NCI-H2196 (cell line): Measurements from ENCODE around the gene MAST4.
"Not testable (repeated sequence)": the region's sequence is repeated elsewhere in the genome, so short reads cannot be mapped to it uniquely, and the experiment has no call there.

Experiments
- DNase-seq: peaks from one replicate; lab custom pipeline; 2025; ENCODE audit not compliant: unreplicated experiment; lab: John Stamatoyannopoulos, UW

The MAST4 gene

DNA sequence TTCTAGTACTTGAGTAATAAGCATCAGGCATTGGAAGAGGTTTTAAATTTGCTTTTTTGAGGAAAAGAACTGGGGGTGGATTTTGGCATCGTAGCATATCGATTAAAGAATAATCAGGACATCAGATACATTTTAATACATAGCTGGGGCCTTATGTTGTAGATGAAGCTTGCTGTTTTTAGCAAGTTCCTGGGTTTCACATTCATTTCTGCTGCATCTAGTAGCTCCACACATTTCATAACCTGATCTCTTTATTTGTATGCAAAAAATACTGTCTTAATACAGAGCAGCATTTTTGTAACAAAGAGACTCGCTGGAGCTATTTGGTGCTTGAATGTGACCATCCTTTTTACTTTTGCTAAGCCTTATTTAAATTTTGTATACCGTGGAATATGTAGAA, 571.9 kb downstream of the MAST4 start:
- no peak for DNase-seq

DNA sequence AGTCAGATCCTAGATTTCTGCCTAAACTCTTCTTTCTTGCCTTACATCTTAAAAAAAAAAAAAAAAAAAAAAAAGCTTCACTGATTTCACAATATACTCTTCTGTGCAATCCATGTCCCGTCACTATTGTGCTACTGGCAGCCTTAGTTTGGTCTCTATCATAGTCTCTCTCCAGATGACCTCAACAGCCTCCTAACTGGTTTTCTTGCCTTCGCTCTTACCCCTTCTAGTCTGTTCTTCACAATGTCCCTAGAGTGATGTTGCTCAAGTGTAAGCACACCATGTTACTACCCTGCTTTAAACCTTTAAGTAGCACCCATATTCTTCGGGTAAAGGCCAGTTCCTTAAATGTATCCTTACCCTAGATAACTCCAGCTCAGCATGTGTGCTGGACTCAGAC, 574.6 kb downstream of the MAST4 start:
- DNase-seq = no peak

- DNase-seq = not testable (repeated sequence)
These were observed 577.2 kb downstream of the MAST4 start for GRCh38 chr5:67173351-67173750.

DNA sequence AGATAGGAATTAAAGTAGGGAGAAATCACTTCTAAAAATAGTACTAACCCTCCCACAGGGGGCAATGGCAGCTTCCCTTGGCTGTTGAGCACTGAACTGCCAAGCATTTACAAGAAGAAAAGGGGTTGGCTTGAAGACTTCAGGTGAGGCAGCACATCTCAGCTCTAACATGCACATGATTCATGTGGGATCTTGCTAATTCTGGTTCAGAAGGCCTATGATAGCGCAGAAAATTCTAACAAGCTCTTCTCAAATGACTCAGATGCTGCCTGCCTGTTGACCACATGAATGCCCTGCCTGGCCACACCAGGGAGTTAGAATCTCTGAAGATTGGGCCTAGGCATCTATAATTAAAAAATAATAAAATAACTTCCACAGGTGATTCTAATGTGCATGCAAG, 577.8 kb downstream of the MAST4 start:
- DNase-seq = no peak

- no peak for DNase-seq
These were observed 580.7 kb downstream of the MAST4 start for GRCh38 chr5:67176936-67177335.

DNA sequence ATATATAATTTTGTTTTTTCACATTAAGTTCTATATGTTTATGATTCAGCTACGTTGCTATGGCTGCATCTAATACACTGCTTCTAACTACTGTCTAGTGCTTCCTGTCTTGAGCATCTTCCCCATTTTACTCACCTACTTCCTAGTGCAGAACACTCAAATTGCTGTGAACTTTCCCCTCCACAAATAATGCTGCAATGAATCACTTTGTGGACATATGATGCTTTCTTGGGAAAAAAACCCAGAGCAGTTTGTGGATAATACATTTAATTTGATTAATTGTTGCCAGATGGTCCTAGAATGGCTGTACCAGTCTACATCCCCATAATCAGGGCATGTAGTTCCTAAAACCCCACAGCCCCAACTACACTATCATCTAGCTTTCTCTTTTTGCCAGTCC, 581.9 kb downstream of the MAST4 start:
- no peak for DNase-seq

DNA sequence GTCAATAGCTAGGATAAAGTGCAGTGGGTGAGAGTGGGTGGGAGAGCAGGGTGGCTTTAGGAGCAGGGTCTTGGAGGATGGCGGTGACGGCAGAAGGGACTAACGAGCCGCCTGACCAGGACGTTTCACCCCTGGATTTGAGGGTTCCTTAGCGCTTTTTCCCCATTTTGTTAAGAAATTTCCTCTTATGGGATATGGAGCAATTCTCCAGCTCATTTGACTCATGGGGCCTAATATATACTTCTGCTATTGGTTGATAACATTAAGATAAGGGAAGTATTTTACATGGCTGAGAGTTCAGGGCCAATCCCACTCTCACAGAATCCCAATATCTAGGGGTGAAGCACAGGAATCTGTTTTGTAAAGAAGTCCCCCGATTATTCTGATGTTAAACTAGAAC, 582.8 kb downstream of the MAST4 start:
- DNase-seq = no peak

DNA sequence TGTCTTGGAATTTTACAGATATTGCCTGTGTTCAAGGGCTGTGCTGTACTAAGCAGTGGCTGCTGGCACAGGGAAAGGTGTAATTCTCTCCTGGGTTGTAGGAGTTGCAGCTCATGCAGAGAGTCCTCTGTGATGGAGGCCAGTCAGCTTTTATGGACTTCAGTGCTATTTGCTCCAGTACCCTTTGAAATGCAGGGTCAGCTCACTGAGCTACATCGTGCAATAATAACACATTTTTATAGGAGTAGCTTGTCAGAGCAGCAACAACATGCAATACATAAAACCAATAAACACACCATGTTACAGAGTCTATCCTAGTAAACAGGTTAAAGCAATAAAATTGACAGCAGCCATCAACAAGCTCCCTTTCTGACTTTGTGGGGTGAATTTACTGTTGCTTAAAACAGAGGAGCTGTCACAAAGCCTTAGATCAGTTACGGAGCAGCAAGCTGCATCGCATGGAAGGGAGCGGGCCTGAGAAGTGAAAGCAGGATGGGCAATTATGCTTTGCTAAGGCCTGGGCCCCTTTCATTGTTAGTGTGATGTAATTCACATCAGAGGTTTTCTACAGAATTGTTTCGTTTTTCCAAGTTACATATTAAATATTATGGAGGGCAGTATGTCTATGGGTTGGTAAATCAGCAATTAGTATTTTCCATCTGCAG, 583.6 kb downstream of the MAST4 start:
- DNase-seq = no peak

- no peak for DNase-seq
These were observed 585.5 kb downstream of the MAST4 start for GRCh38 chr5:67181648-67182221.

DNA sequence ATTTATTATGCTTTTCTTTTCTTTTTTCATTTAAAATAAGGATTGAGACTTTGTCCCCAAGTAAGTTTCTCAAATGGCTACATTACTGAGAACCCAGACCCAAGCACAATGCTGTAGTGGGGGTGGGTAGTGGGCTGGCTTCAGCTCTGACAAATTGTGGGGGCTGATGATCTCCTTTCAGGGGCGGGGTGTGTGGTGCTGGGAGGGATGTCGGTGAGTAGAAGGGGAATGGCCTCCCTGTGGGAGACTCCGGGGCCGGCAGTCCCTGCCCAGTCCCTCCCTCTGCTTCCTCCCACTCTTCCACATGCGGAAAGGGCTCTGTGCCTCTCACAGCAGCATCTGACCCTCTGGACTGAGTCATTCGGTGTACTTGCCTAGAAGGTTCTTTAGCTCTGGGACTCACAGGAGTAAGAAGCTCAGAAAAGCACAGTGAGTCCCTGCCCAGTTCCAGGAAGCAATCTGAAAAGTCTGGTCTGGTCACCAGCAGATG, 586.2 kb downstream of the MAST4 start:
- DNase-seq = no peak

DNA sequence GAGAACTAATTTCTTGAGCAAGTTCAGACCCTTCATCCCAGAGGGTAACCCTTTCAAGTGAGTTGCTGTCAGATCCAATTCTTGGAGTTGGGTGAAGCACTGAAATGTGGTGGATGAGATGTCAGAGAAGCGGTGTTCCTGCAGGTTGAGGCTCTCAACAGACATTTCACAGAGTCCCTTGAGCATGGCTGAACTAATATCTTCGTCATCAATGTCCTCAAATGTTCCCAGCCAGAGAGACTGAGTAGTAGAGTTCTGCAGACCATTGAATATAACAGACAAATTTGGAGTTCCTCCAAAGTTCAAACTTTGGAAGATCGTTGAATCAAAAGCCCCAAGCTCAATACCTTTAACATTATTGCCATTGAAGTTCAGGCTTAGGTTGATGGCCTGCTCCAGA, 587.7 kb downstream of the MAST4 start:
- no peak for DNase-seq

DNA sequence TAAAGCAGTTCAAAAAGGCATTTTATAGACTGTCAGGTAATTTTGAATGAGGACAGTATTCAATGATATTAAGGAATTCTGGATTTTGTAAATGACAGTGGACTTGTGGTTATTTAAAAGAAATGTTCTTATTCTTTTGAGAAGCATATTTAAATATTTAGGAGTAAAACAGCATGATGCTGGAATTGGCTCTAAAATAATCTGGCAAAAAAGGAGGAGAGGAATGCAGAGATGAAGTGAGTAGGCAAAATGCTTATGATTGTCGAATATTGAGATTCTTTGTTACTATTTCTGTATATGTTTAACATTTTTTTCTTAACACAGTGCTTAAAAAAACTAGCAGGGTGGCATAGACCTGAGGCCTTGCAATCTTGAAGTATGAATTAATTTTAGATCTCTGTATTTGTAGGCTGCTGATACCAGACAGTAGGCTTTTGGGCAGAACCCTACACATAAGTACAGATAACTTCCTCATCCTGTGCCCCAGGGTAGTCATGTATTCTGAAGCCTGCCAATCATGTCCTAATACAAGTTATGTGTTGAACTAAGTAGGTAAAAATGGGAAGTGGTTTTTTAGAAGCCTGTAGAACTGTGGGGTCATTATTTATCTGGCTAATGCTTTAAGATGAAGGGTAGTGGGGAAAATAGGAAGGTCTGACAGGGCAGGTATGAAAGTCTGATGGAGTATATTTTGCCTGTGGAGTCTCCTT, 591.0 kb downstream of the MAST4 start:
- DNase-seq = no peak

- DNase-seq = no peak
These were observed 592.3 kb downstream of the MAST4 start for GRCh38 chr5:67188274-67189078.

DNA sequence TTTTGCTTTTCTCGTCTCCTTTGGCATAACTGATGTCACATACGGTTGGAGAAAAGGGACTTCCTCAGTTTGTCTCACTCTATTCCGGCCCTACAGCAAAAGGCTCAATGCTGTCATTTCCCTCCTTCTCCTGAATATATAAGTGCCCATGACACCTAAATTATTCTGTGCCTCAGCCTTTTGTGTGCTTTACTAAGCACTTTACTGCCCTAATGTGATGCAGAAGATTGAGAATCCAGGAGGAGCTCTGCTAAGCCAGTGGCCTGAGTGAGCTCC, 592.8 kb downstream of the MAST4 start:
- DNase-seq = no peak

DNA sequence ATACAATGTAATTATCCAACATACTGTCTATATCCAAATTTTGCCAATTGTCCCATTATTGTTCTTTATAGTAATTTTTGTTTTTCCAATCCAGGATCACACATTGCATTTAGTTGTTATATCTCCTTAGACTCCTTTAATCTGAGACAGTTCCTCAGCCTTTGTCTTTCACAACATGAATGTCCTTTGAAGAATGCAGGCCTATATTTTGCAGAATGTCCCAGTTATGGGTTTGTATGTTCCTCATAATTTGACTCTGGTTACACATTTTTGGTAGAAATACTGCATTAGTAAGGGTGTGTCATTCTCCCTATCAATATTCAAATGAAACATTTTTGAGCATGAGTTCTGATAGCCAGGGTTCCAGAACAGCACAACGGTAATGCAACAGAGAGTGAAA, 593.7 kb downstream of the MAST4 start:
- no peak for DNase-seq

DNA sequence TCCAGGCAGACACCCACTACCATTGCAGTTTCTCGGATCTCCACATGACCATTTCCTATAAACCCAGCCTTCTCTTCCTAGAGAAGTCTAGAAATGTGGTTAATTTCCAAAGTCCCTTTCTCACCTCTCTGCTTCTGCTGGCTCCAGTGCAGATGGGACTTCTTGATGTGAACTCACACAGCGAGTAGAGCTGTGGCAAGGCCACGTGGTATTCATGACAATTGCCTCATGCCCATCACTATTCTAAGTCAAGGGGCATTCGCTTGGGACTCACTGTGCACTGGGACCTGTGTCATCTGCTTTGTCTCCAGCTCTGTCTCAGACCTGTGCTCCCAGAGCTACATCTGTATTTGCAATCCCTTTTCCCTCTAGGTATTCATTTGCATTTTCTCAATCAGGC, 594.2 kb downstream of the MAST4 start:
- no peak for DNase-seq

DNA sequence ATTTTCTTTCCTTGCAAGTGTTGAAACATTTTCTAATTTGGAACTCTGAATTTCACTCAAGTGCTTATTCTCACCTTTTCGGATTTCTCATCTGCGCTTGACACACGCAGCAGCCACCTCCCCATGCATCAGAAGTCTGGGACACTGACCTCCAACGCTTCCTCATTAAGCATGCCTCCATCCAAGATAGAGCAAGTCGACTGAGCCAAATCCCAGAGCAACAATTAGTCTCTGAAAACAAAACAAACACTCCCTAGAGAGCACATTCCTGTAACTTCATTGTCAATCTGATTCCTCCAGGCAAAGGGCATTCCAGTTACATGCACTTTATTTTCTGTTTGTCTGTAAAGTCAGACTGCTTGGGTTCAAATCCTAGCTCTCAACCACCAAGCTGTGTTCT, 594.7 kb downstream of the MAST4 start:
- DNase-seq = no peak

DNA sequence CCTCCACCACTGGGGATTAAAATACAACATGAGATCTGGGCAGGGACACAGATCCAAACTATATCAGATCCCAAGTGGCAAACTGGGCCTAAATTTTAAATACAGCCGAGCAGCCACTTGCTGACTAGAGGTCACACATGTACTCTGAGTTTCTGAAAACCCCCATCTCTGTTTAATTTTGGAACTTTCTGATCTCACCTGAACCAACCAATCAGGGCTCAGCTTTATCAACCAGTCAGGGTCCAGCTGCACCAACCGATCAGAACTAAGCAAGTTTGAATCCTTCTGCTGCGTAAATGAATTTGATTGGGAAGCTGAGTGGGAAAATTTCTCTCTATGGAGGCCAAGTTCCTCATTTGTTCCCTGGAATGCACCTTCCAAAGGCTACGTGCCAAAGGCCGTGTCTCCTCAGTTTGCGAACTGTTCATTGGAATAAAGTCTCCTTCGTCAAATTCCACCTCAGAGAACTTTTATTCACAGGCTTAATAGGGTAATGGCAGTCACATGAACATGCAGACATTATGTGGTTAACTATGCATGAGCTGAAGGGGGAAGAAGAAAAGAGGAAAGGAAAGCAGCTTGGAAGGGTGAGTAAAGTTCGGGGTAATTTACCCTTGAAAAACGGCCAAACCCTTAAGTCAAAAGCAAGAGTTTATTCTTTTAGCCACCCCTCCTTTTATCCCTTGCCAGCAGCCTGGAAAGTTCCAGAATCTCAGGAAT, 596.7 kb downstream of the MAST4 start:
- no peak for DNase-seq

- no peak for DNase-seq
These were observed 597.2 kb downstream of the MAST4 start for GRCh38 chr5:67193439-67193807.

GRCh38 chr5:67194166-67194565, 598.0 kb downstream of the MAST4 start:
- DNase-seq = no peak
